PC-9 (cell line): Measurements from ENCODE around the gene RIPOR3. TPM values are rescaled to one million over a fixed set of nuclear protein-coding genes. Genes with fewer than 3 reads are reported as not detected.

ENCODE experiments used
- BruUV-seq: library from RNA; stranded (reverse); fragments of 400-500 nt; replicated peaks from 2 replicates; lab custom pipeline; 2021; lab: Mats Ljungman, UMichigan
- CTCF ChIA-PET: fragments of 300-600 bp; sonication (Branson Sonifier 250); formaldehyde crosslinking; loops from one replicate; lab custom pipeline; 2022; ENCODE audit warnings: antibody characterized with exemption; lab: Charles Lee
- POLR2A ChIA-PET: fragments of 300-600 bp; sonication (Branson Sonifier 250); formaldehyde crosslinking; loops from one replicate; lab custom pipeline; 2022; ENCODE audit warnings: antibody characterized with exemption; ENCODE audit not compliant: unreplicated experiment; lab: Charles Lee
- DNase-seq, 2 experiments: peaks; one replicate each; pipeline versions ENCODE4 v3.0.0 to v3.0.0-alpha.2; 2015 to 2022; ENCODE audit warnings: mixed read lengths in 1 of 2
- H2AFZ ChIP-seq: fragments of 200-600 bp; sonication (generic); 2 replicates; pipeline ENCODE4 v1.8.1; 2017; ENCODE audit warnings: antibody characterized with exemption
- H3F3A ChIP-seq: fragments of 200-600 bp; sonication (generic); 2 replicates; pipeline ENCODE4 v1.8.1; 2017; ENCODE audit warnings: antibody characterized with exemption, mild to moderate bottlenecking, low read depth; ENCODE audit not compliant: insufficient read depth
- H3K27ac ChIP-seq: fragments of 200-600 bp; sonication (generic); 2 replicates; pipeline ENCODE4 v1.6.1; 2016; ENCODE audit warnings: mixed run types
- H3K27me3 ChIP-seq: fragments of 200-600 bp; sonication (generic); 2 replicates; pipeline ENCODE4 v1.6.1; 2016; ENCODE audit warnings: low read depth, mixed run types; ENCODE audit not compliant: insufficient read depth
- H3K36me3 ChIP-seq: fragments of 200-600 bp; sonication (generic); 2 replicates; pipeline ENCODE4 v1.6.1; 2016; ENCODE audit warnings: low read depth, mixed run types
- H3K4me1 ChIP-seq: fragments of 200-600 bp; sonication (generic); replicated peaks from 2 replicates; pipeline ENCODE4 v1.6.1; 2016; ENCODE audit warnings: mixed run types; ENCODE audit not compliant: insufficient read depth
- H3K4me2 ChIP-seq: fragments of 200-600 bp; sonication (generic); 2 replicates; pipeline ENCODE4 v1.6.1; 2017; ENCODE audit warnings: mixed run types
- H3K4me3 ChIP-seq: fragments of 200-600 bp; sonication (generic); 2 replicates; pipeline ENCODE4 v1.6.1; 2016; ENCODE audit warnings: mixed run types
- H3K79me2 ChIP-seq: fragments of 200-600 bp; sonication (generic); 2 replicates; pipeline ENCODE4 v1.6.1; 2017; ENCODE audit warnings: low read depth, mixed run types
- H3K9me2 ChIP-seq: fragments of 200-600 bp; sonication (generic); 2 replicates; pipeline ENCODE4 v1.8.1; 2017; ENCODE audit warnings: mild to moderate bottlenecking; ENCODE audit not compliant: insufficient read depth
- H3K9me3 ChIP-seq: fragments of 200-600 bp; sonication (generic); 2 replicates; pipeline ENCODE4 v1.8.1; 2016; ENCODE audit warnings: low read depth; ENCODE audit not compliant: insufficient read depth
- H4K20me1 ChIP-seq: fragments of 200-600 bp; sonication (generic); 2 replicates; pipeline ENCODE4 v1.8.1; 2017; ENCODE audit not compliant: insufficient read depth
- CTCF ChIP-seq: fragments of 200-600 bp; sonication (generic); conservative IDR thresholded peaks from 2 replicates; pipeline ENCODE4 v1.6.1; 2017; ENCODE audit warnings: mixed run types, antibody characterized with exemption, mild to moderate bottlenecking, moderate library complexity
- EZH2 ChIP-seq: fragments of 200-600 bp; sonication (generic); IDR thresholded peaks from 2 replicates; pipeline ENCODE4 v1.8.0; 2017; ENCODE audit warnings: antibody characterized with exemption, low read depth
- intact Hi-C: fragments of 100-400 bp; cut with micrococcal nuclease; formaldehyde crosslinking; loops from one replicate; pipeline ENCODE4 v1.10.0; 2022; ENCODE audit not compliant: unreplicated experiment
- total RNA-seq: library from RNA; stranded (reverse); gene quantifications from 2 replicates; pipeline ENCODE4 v1.2.3, GENCODE V29; 2021

Gene RIPOR3
- total RNA-seq, 1 experiment from 2014 or later, result 6.3 TPM

GRCh38 chr20:50598074-50598473, 93.3 kb downstream of the RIPOR3 start:
- no peak overlapping the region for H2AFZ ChIP-seq
- no peaks in the 10 kb centered on the region for H4K20me1 ChIP-seq
- intact Hi-C loops, result no loop called here
- DNase-seq, result no peak
- no TSS peak for BruUV-seq
- TF ChIP-seq EZH2 (no peak), CTCF (no peak)
- ChIA-PET POLR2A (no interaction called here), CTCF (no interaction called here)
- no peaks in the 10 kb centered on the region for H3K36me3 ChIP-seq
- no peaks in the 10 kb centered on the region for H3K27me3 ChIP-seq
- no peaks in the 10 kb centered on the region for H3K9me2 ChIP-seq
- H3K4me2 ChIP-seq, result no peak overlapping the region
- no peak overlapping the region for H3K4me3 ChIP-seq
- no peaks in the 10 kb centered on the region for H3K4me1 ChIP-seq
- no peaks in the 10 kb centered on the region for H3K9me3 ChIP-seq
- H3K79me2 ChIP-seq, result no peaks in the 10 kb centered on the region
- peaks cover 5% of the 10 kb centered on the region for H3F3A ChIP-seq
- no peak overlapping the region for H3K27ac ChIP-seq

DNA sequence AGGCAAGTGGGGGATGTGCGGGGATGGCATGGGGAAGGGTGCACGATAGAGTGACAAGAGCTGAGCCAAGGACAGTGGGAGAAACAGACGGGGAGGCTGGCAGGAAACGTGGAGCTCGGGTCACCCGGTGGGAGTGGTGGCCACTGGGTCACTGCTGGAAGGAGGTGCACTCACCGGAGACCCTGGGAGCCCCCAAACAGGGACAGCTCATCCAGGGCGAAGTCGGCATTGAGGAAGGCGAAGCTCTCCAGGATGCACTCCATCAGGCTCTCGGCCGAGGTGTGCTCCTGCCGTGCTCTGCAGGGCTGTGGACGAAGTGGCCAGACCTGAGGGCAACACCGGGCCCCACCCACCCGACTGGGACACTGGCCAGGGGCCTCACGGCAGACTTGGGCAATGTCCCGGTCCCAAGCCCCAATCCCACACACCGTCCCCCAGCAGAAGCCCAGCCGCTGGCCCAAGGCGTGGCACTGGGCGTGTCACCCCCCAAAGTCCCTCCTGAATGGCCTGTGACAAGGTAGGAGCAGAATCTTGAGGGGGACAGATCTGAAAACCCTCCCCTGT, 93.9 kb downstream of the RIPOR3 start:
- intact Hi-C loops, result no loop called here
- no TSS peak for BruUV-seq
- Histone ChIP-seq H4K20me1 (no peaks in the 10 kb centered on the region), H3K4me2 (no peak overlapping the region), H3K27me3 (no peaks in the 10 kb centered on the region), H3K27ac (no peak overlapping the region), H3K9me2 (no peaks in the 10 kb centered on the region), H3K79me2 (no peaks in the 10 kb centered on the region), H3K4me1 (no peaks in the 10 kb centered on the region), H3K36me3 (no peaks in the 10 kb centered on the region), H3F3A (peaks cover 6% of the 10 kb centered on the region), H3K4me3 (no peak overlapping the region), H3K9me3 (no peaks in the 10 kb centered on the region), H2AFZ (no peak overlapping the region)
- TF ChIP-seq EZH2 (no peak), CTCF (no peak)
- ChIA-PET CTCF (interaction anchor here (0.6 to 1.6 kb wide), 2 partner anchors 152 to 183 kb away, joined by 6 to 7 read pairs; no protein-coding TSS in a partner anchor), POLR2A (interaction anchor here (0.6 kb wide), 1 partner anchor 290 kb away, joined by 5 read pairs; no protein-coding TSS in a partner anchor)
- DNase-seq, result no peak

DNA sequence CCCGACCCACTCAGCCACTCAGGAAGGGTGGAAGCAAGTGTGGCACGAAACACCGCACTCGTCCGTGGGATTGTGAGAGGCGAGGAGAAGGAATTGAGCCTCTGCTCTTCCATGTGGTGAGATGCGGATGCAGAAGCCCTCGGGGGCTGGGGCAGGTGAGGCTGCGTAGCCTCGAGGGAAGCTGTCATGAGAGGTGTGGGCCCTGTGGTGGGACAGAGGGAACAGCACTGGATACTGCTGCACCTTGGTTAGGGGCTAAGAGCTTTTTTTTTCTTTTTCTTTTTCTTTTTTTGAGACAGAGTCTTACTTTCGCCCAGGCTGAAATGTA, 94.7 kb downstream of the RIPOR3 start:
- peaks cover 8% of the 10 kb centered on the region for H3F3A ChIP-seq
- no peaks in the 10 kb centered on the region for H3K79me2 ChIP-seq
- no TSS peak for BruUV-seq
- no peak overlapping the region for H3K4me3 ChIP-seq
- no peak overlapping the region for H3K27ac ChIP-seq
- H3K4me1 ChIP-seq, result no peaks in the 10 kb centered on the region
- no peaks in the 10 kb centered on the region for H4K20me1 ChIP-seq
- no peaks in the 10 kb centered on the region for H3K36me3 ChIP-seq
- no peak for DNase-seq
- ChIA-PET POLR2A (interaction anchor here (0.5 to 0.6 kb wide), 6 partner anchors 133 to 449 kb away, joined by 3 to 6 read pairs (median 4); no protein-coding TSS in a partner anchor), CTCF (interaction anchor here (0.6 to 1.6 kb wide), 2 partner anchors 39 to 153 kb away, joined by 3 to 6 read pairs; no protein-coding TSS in a partner anchor)
- H3K27me3 ChIP-seq, result no peaks in the 10 kb centered on the region
- no peak for TF ChIP-seq CTCF
- no peak for TF ChIP-seq EZH2
- intact Hi-C loops, result no loop called here
- no peak overlapping the region for H2AFZ ChIP-seq
- H3K9me2 ChIP-seq, result no peaks in the 10 kb centered on the region
- H3K9me3 ChIP-seq, result no peaks in the 10 kb centered on the region
- no peak overlapping the region for H3K4me2 ChIP-seq
